ENCODE measurements around the gene FBXO33.
A peak's percentile ranks its signal among the peaks of the same experiment; 100 is the strongest.

FBXO33 gene

GRCh38 chr14:39432179-39432618 lies at the start of gene FBXO33:
FBXO33 (minus strand) TSS chr14:39432433; CDS start chr14:39432162, 271 bp downstream.
- DNase-seq (ENCODE audit: low spot score) = peak; percentile 83

GRCh38 chr14:39474416-39474911 lies 42.2 kb upstream of the FBXO33 start:
- peak; percentile 15 for DNase-seq (ENCODE audit: low spot score)

GRCh38 chr14:39472078-39472477 lies 39.8 kb upstream of the FBXO33 start:
- DNase-seq (ENCODE audit: low spot score) = no peak

- DNase-seq (ENCODE audit: low spot score) = no peak
These were observed 37.0 kb upstream of the FBXO33 start for GRCh38 chr14:39469094-39469710.

GRCh38 chr14:39467889-39468524 lies 35.8 kb upstream of the FBXO33 start:
- peak; percentile 42 for DNase-seq (ENCODE audit: low spot score)

GRCh38 chr14:39459795-39460478 lies 27.7 kb upstream of the FBXO33 start:
- no peak for DNase-seq (ENCODE audit: low spot score)

GRCh38 chr14:39456702-39457250 lies 24.5 kb upstream of the FBXO33 start:
- no peak for DNase-seq (ENCODE audit: low spot score)

GRCh38 chr14:39454906-39455539 lies 22.8 kb upstream of the FBXO33 start:
- DNase-seq (ENCODE audit: low spot score) = no peak

- no peak for DNase-seq (ENCODE audit: low spot score)
These were observed 20.4 kb upstream of the FBXO33 start for GRCh38 chr14:39452680-39453079.

GRCh38 chr14:39451811-39452210 lies 19.6 kb upstream of the FBXO33 start:
- no peak for DNase-seq (ENCODE audit: low spot score)

- peak; percentile 36 for DNase-seq (ENCODE audit: low spot score)
These were observed 15.0 kb upstream of the FBXO33 start for GRCh38 chr14:39447175-39447661.

GRCh38 chr14:39446131-39446744 lies 14.0 kb upstream of the FBXO33 start:
- no peak for DNase-seq (ENCODE audit: low spot score)

GRCh38 chr14:39442293-39442692 lies 10.1 kb upstream of the FBXO33 start:
- DNase-seq (ENCODE audit: low spot score) = no peak

GRCh38 chr14:39441805-39442204 lies 9.6 kb upstream of the FBXO33 start:
- DNase-seq (ENCODE audit: low spot score) = no peak

- DNase-seq (ENCODE audit: low spot score) = no peak
These were observed 8.7 kb upstream of the FBXO33 start for GRCh38 chr14:39440975-39441374.

GRCh38 chr14:39435241-39435640 lies 3.0 kb upstream of the FBXO33 start:
- DNase-seq (ENCODE audit: low spot score) = no peak

- DNase-seq (ENCODE audit: low spot score) = peak; percentile 11
These were observed 2.2 kb upstream of the FBXO33 start for GRCh38 chr14:39434401-39434800.

- DNase-seq (ENCODE audit: low spot score) = no peak
These were observed 1.2 kb upstream of the FBXO33 start for GRCh38 chr14:39433452-39433813.

GRCh38 chr14:39432619-39433451 lies 602 bp upstream of the FBXO33 start:
- DNase-seq (ENCODE audit: low spot score) = peak; percentile 93

- DNase-seq (ENCODE audit: low spot score) = peak; percentile 32
These were observed 636 bp downstream of the FBXO33 start for GRCh38 chr14:39431416-39432178.
